ENCODE results near the gene DRG2.

Gene DRG2

DNA sequence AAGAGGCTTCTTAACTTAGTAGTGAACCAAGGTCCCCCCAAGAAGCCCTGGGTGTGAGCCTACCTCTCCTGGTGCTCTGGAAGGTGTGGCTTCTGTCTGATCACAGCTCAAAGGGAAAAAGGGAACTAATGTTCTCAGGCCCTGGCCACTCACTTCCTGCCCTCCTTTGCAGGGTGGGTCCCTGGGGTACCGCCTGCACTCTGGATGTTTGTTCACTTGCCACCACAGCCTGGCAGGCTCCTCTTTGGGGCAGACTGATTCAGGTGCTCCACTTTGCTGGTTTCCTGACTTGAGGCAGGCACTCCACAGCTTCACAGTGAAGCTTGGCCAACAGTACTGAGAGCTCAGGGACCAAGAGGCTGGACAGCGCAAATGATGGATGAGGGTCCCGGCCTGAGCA is 14.9 kb downstream of the DRG2 start:
- DNase-seq (ENCODE audit: low spot score) = no peak
- H3K4me1 ChIP-seq (ENCODE audit: insufficient read depth, poor library complexity, severe bottlenecking) = no peaks in the 10 kb centered on the region

DNA sequence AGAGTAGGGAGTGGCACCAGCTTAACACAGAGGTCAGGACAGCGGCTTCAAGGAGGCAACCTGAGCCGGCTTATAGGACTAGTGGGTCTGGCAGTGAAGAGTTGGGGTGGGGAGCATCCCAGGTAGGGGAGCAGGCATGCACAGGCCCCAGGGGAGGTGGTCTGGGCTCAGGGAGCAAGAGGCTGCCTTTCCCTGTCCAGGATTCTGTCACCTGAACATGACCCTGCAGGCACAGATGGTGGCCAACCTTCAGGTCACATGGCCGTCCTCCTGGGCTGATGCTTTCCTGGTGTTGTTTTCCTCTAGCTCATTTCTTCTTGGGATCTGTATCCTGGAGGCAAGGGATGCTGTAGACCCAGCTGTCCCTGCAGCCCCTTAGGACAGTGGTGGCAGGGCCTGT is 17.3 kb downstream of the DRG2 start:
- no peak overlapping the region for H3K27ac ChIP-seq (ENCODE audit: poor library complexity, severe bottlenecking)
- no peak for ATAC-seq (ENCODE audit: low read depth)
- no peak overlapping the region for H3K4me3 ChIP-seq (ENCODE audit: severe bottlenecking)
- no peaks in the 10 kb centered on the region; the same call in 1 of the 2 replicates for H3K36me3 ChIP-seq (ENCODE audit: low read depth)
- H3K9me3 ChIP-seq (ENCODE audit: severe bottlenecking) = no peaks in the 10 kb centered on the region
- H3K27me3 ChIP-seq (ENCODE audit: insufficient read depth, poor library complexity, severe bottlenecking) = no peaks in the 10 kb centered on the region
- TF ChIP-seq CTCF (IDR thresholded peaks at IDR 0.05; ENCODE audit: poor library complexity, severe bottlenecking) = no peak
- no peaks in the 10 kb centered on the region for H3K4me1 ChIP-seq (ENCODE audit: insufficient read depth, poor library complexity, severe bottlenecking)
- no peak for DNase-seq (ENCODE audit: low spot score)

More for the DNA sequence above, 14.9 kb downstream of the DRG2 start:
- Histone ChIP-seq H3K27me3 (ENCODE audit: insufficient read depth, poor library complexity, severe bottlenecking) (no peaks in the 10 kb centered on the region), H3K27ac (ENCODE audit: poor library complexity, severe bottlenecking) (no peak overlapping the region), H3K4me3 (ENCODE audit: severe bottlenecking) (no peak overlapping the region), H3K36me3 (ENCODE audit: low read depth) (peaks cover 15% of the 10 kb centered on the region), H3K9me3 (ENCODE audit: severe bottlenecking) (no peaks in the 10 kb centered on the region)
- no peak for ATAC-seq (ENCODE audit: low read depth)
- TF ChIP-seq CTCF (IDR thresholded peaks at IDR 0.05; ENCODE audit: poor library complexity, severe bottlenecking) = no peak

DNA sequence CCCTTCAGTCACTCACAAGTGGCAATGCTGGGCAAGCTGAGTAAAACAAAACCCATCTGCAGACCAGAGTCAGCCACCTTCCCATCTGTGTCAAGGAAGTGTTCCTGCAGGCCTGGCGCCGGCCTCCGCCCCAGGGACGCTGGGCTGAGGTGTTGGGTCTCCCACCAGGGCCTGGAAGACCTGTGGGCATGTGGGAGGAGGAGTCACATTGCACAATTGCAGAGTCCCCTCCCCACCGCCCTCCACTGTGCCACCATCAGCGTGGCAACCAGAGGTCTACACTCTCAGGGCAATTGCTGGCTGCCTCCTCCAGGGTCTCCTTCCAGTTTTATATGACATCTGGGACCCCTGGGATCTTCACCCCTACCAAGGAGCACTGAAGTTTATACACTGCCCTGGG is 17.8 kb downstream of the DRG2 start:
- H3K27ac ChIP-seq (ENCODE audit: poor library complexity, severe bottlenecking) = no peak overlapping the region
- DNase-seq (ENCODE audit: low spot score) (peak; percentile 59), ATAC-seq (ENCODE audit: low read depth) (no peak)
- no peaks in the 10 kb centered on the region for H3K36me3 ChIP-seq (ENCODE audit: low read depth)
- no peaks in the 10 kb centered on the region for H3K27me3 ChIP-seq (ENCODE audit: insufficient read depth, poor library complexity, severe bottlenecking)
- TF ChIP-seq CTCF (IDR thresholded peaks at IDR 0.05; ENCODE audit: poor library complexity, severe bottlenecking) = no peak
- no peaks in the 10 kb centered on the region for H3K9me3 ChIP-seq (ENCODE audit: severe bottlenecking)
- H3K4me1 ChIP-seq (ENCODE audit: insufficient read depth, poor library complexity, severe bottlenecking) = no peaks in the 10 kb centered on the region
- no peak overlapping the region for H3K4me3 ChIP-seq (ENCODE audit: severe bottlenecking)

- Histone ChIP-seq H3K27me3 (ENCODE audit: insufficient read depth, poor library complexity, severe bottlenecking) (no peaks in the 10 kb centered on the region), H3K27ac (ENCODE audit: poor library complexity, severe bottlenecking) (no peak overlapping the region), H3K4me1 (ENCODE audit: insufficient read depth, poor library complexity, severe bottlenecking) (no peaks in the 10 kb centered on the region), H3K9me3 (ENCODE audit: severe bottlenecking) (no peaks in the 10 kb centered on the region), H3K36me3 (ENCODE audit: low read depth) (no peaks in the 10 kb centered on the region), H3K4me3 (ENCODE audit: severe bottlenecking) (no peak overlapping the region)
- TF ChIP-seq CTCF (IDR thresholded peaks at IDR 0.05; ENCODE audit: poor library complexity, severe bottlenecking) = no peak
- peak; percentile 57 for DNase-seq (ENCODE audit: low spot score)
- ATAC-seq (ENCODE audit: low read depth) = no peak
Measured at GRCh38 chr17:18106211-18106610, 18.5 kb downstream of the DRG2 start.

DNA sequence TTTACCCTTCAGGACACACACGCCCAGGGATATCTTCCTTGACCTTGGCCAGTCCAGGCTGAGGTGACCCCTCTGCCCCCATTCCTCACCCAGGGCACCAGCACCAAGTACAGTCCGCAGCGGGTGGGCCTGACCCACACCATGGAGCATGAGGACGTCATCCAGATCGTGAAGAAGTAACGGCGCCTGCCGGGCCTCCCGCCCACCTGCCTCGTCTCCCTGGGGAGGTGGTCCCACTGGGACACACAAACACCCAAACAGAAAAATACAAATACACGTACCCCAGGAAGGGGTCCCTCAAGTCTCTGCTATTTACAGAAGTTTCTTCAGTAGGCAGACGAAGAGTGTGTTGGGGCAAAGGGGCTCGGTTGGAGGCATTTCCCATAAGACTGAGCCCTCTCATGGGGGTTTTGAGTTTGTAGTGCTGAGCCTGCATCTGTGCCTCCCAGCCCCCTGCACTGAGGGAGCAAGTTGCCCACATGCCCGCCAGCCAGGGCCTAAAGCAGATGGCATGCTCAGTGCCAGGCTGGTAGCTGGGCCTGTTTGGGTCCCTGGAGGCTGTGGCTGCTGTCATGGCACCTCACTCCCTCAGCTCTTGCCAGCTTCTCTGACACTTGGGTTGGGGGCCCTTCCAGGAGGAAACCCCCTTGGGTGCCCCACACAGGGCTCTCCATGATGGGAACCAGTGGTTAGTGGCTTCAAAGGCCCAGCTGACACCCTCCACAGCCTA is 19.5 kb downstream of the DRG2 start:
- H3K4me3 ChIP-seq (ENCODE audit: severe bottlenecking) = no peak overlapping the region
- ATAC-seq (ENCODE audit: low read depth) = no peak
- no peak for DNase-seq (ENCODE audit: low spot score)
- H3K36me3 ChIP-seq (ENCODE audit: low read depth) = no peaks in the 10 kb centered on the region
- H3K4me1 ChIP-seq (ENCODE audit: insufficient read depth, poor library complexity, severe bottlenecking) = no peaks in the 10 kb centered on the region
- no peaks in the 10 kb centered on the region for H3K9me3 ChIP-seq (ENCODE audit: severe bottlenecking)
- no peak overlapping the region for H3K27ac ChIP-seq (ENCODE audit: poor library complexity, severe bottlenecking)
- H3K27me3 ChIP-seq (ENCODE audit: insufficient read depth, poor library complexity, severe bottlenecking) = no peaks in the 10 kb centered on the region
- no peak for TF ChIP-seq CTCF (IDR thresholded peaks at IDR 0.05; ENCODE audit: poor library complexity, severe bottlenecking)

Measured in RWPE2 (cell line).